ENCODE measurements around the gene FOXRED2. TPM values are rescaled to one million over a fixed set of nuclear protein-coding genes. Genes with fewer than 3 reads are reported as not detected.

Gene FOXRED2
- total and polyA plus RNA-seq, 2 of the 8 experiments (the other 6 are each of a cell fraction or from before 2014, with no cell fraction given), result 11.5 to 27.8 TPM

DNA sequence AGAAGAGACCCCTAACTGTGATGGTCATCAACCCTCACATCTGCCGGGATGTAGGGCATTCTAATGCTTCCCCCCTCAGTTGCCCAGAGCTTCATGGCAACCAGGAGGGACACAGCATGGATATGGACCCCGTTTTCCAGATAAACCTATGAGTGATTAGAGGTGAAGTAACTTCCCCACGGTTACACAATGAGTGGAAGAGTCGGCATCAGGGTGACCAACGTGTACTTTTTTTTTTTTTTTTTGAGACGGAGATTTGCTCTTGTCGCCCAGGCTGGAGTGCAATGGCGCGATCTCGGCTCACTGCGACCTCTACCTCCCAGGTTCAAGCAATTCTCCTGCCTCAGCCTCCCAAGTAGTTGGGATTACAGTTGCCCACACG, 50.4 kb downstream of the FOXRED2 start (continued):
- TF ChIP-seq, protein P1, sequence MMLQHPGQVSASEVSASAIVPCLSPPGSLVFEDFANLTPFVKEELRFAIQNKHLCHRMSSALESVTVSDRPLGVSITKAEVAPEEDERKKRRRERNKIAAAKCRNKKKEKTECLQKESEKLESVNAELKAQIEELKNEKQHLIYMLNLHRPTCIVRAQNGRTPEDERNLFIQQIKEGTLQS (IDR thresholded peaks at IDR 0.05; ENCODE audit: insufficient read depth, low read depth, low read length), result no peak
- TF ChIP-seq JUN (IDR thresholded peaks at IDR 0.05; ENCODE audit: low read depth, low read length) (no peak), ASH2L (IDR thresholded peaks at IDR 0.05; ENCODE audit: low read length) (no peak), ZNF274 (IDR thresholded peaks at IDR 0.05; ENCODE audit: borderline replicate concordance, extremely low read depth, low read length) (no peak), BCL11A (IDR thresholded peaks at IDR 0.05; ENCODE audit: low read depth in 2 of 2, low read length in 2 of 2) (no peak), CREB1 (IDR thresholded peaks at IDR 0.05) (no peak), BRCA1 (IDR thresholded peaks at IDR 0.05; ENCODE audit: low read depth, low read length) (no peak)
- TF ChIP-seq, protein P2, sequence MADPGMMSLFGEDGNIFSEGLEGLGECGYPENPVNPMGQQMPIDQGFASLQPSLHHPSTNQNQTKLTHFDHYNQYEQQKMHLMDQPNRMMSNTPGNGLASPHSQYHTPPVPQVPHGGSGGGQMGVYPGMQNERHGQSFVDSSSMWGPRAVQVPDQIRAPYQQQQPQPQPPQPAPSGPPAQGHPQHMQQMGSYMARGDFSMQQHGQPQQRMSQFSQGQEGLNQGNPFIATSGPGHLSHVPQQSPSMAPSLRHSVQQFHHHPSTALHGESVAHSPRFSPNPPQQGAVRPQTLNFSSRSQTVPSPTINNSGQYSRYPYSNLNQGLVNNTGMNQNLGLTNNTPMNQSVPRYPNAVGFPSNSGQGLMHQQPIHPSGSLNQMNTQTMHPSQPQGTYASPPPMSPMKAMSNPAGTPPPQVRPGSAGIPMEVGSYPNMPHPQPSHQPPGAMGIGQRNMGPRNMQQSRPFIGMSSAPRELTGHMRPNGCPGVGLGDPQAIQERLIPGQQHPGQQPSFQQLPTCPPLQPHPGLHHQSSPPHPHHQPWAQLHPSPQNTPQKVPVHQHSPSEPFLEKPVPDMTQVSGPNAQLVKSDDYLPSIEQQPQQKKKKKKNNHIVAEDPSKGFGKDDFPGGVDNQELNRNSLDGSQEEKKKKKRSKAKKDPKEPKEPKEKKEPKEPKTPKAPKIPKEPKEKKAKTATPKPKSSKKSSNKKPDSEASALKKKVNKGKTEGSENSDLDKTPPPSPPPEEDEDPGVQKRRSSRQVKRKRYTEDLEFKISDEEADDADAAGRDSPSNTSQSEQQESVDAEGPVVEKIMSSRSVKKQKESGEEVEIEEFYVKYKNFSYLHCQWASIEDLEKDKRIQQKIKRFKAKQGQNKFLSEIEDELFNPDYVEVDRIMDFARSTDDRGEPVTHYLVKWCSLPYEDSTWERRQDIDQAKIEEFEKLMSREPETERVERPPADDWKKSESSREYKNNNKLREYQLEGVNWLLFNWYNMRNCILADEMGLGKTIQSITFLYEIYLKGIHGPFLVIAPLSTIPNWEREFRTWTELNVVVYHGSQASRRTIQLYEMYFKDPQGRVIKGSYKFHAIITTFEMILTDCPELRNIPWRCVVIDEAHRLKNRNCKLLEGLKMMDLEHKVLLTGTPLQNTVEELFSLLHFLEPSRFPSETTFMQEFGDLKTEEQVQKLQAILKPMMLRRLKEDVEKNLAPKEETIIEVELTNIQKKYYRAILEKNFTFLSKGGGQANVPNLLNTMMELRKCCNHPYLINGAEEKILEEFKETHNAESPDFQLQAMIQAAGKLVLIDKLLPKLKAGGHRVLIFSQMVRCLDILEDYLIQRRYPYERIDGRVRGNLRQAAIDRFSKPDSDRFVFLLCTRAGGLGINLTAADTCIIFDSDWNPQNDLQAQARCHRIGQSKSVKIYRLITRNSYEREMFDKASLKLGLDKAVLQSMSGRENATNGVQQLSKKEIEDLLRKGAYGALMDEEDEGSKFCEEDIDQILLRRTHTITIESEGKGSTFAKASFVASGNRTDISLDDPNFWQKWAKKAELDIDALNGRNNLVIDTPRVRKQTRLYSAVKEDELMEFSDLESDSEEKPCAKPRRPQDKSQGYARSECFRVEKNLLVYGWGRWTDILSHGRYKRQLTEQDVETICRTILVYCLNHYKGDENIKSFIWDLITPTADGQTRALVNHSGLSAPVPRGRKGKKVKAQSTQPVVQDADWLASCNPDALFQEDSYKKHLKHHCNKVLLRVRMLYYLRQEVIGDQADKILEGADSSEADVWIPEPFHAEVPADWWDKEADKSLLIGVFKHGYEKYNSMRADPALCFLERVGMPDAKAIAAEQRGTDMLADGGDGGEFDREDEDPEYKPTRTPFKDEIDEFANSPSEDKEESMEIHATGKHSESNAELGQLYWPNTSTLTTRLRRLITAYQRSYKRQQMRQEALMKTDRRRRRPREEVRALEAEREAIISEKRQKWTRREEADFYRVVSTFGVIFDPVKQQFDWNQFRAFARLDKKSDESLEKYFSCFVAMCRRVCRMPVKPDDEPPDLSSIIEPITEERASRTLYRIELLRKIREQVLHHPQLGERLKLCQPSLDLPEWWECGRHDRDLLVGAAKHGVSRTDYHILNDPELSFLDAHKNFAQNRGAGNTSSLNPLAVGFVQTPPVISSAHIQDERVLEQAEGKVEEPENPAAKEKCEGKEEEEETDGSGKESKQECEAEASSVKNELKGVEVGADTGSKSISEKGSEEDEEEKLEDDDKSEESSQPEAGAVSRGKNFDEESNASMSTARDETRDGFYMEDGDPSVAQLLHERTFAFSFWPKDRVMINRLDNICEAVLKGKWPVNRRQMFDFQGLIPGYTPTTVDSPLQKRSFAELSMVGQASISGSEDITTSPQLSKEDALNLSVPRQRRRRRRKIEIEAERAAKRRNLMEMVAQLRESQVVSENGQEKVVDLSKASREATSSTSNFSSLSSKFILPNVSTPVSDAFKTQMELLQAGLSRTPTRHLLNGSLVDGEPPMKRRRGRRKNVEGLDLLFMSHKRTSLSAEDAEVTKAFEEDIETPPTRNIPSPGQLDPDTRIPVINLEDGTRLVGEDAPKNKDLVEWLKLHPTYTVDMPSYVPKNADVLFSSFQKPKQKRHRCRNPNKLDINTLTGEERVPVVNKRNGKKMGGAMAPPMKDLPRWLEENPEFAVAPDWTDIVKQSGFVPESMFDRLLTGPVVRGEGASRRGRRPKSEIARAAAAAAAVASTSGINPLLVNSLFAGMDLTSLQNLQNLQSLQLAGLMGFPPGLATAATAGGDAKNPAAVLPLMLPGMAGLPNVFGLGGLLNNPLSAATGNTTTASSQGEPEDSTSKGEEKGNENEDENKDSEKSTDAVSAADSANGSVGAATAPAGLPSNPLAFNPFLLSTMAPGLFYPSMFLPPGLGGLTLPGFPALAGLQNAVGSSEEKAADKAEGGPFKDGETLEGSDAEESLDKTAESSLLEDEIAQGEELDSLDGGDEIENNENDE (IDR thresholded peaks at IDR 0.05; ENCODE audit: insufficient replicate concordance, low read length), result no peak
